K562 (cell line): Measurements from ENCODE around the gene ADAMTS15.

Source experiments
- FOXK1 ChIP-seq: sonication (generic); formaldehyde crosslinking; IDR thresholded peaks from 2 replicates; pipeline ENCODE4 v1.8.0; 2022; ENCODE audit warnings: missing genetic modification reagents, mild to moderate bottlenecking, borderline replicate concordance
- ZNF224 ChIP-seq: sonication (generic); formaldehyde crosslinking; IDR thresholded peaks from 2 replicates; pipeline ENCODE4 v1.8.0; 2022; ENCODE audit warnings: mild to moderate bottlenecking, missing genetic modification reagents
- TF ChIP-seq, protein P1 (sequence below): fragments of 250-450 bp; sonication (Bioruptor Pico); IDR thresholded peaks from 2 replicates; pipeline ENCODE4 v1.6.1; 2021; ENCODE audit warnings: mild to moderate bottlenecking
- TF ChIP-seq, protein P2 (sequence below), 3 experiments: fragments of 200-800 bp in 1 of 3; fragments of 250-450 bp in 1 of 3; fragments of 450-650 bp in 1 of 3; sonication (Bioruptor Pico) in 1 of 3; sonication (Bioruptor generic) in 1 of 3; formaldehyde crosslinking in 1 of 3; IDR thresholded peaks; 2 replicates each; pipeline versions ENCODE4 v1.6.1 to v1.8.0; 2016 to 2022; ENCODE audit warnings: mild to moderate bottlenecking in 2 of 3, missing genetic modification characterization in 2 of 3, missing compliant biosample characterization in 1 of 3, moderate library complexity in 1 of 3

DNA sequence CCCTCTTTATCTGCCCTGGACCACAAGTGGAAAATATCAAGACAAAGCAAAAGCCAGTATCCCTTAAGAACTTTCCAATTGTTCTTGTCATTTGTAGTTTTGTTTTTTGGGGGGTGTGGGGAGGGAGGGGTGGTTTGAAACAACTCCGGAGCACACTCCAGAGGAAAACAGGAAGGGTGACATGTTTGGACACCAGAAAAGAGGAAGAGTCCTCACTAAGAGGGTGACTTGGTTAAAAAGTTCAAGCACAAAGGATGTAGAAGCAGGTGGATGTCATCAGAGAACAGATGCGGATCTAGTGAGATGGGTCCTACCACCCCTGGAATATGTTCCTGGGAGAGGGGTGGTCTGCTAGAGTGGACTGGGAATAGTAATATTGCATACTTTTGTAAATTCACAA is 45.9 kb upstream of the ADAMTS15 start:
- TF ChIP-seq, protein P1, sequence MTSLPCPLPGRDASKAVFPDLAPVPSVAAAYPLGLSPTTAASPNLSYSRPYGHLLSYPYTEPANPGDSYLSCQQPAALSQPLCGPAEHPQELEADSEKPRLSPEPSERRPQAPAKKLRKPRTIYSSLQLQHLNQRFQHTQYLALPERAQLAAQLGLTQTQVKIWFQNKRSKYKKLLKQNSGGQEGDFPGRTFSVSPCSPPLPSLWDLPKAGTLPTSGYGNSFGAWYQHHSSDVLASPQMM = no peak
- TF ChIP-seq, protein P2, sequence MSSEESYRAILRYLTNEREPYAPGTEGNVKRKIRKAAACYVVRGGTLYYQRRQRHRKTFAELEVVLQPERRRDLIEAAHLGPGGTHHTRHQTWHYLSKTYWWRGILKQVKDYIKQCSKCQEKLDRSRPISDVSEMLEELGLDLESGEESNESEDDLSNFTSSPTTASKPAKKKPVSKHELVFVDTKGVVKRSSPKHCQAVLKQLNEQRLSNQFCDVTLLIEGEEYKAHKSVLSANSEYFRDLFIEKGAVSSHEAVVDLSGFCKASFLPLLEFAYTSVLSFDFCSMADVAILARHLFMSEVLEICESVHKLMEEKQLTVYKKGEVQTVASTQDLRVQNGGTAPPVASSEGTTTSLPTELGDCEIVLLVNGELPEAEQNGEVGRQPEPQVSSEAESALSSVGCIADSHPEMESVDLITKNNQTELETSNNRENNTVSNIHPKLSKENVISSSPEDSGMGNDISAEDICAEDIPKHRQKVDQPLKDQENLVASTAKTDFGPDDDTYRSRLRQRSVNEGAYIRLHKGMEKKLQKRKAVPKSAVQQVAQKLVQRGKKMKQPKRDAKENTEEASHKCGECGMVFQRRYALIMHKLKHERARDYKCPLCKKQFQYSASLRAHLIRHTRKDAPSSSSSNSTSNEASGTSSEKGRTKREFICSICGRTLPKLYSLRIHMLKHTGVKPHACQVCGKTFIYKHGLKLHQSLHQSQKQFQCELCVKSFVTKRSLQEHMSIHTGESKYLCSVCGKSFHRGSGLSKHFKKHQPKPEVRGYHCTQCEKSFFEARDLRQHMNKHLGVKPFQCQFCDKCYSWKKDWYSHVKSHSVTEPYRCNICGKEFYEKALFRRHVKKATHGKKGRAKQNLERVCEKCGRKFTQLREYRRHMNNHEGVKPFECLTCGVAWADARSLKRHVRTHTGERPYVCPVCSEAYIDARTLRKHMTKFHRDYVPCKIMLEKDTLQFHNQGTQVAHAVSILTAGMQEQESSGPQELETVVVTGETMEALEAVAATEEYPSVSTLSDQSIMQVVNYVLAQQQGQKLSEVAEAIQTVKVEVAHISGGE (CRISPR knock-in tag; IDR thresholded peaks at IDR 0.05) = no peak
- no peak for TF ChIP-seq ZNF224 (CRISPR knock-in tag)
- TF ChIP-seq FOXK1 (CRISPR knock-in tag) = no peak
